ENCODE measurements around the gene ACTR6.
"Not testable (repeated sequence)": the region's sequence is repeated elsewhere in the genome, so short reads cannot be mapped to it uniquely, and the experiment has no call there.

The ACTR6 gene

DNA sequence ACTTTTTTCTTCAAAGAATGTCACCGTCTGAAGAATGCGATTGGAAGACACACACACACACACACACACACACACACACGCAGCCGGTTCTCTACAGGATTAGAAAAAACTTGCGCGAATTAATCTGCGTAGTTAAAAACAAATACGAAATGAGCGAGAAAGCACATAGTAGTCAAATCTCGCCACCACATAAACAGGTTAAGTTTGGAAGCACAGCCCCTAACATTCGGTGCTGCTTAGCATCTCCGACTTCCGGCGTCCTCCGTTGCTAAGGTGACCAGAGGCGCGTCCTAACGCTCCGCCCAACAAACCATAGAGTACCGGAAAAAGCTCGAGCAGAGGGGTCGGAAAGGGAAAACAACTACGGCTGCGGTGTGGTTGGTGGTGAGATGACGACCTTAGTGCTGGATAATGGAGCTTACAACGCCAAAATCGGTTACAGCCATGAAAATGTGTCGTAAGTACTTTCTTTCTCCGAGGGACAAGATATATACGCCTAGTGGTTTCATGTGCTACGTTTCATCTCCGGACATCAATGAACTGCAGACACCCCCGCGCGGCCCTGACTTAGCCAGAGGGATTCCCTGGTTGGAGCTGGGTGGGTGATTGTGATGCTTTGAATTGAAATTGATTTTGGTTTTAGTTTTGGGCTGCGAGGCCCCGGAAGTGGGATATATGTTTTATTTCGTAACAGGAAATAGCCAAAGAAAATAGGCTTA lies at the start of gene ACTR6:
Gene ACTR6, plus strand, starts transcription at position 353 of the 719 bp plus-strand sequence. Its CDS starts 37 bp downstream, at position 390.
- peak; percentile 96 to 98 (median 96) for DNase-seq

DNA sequence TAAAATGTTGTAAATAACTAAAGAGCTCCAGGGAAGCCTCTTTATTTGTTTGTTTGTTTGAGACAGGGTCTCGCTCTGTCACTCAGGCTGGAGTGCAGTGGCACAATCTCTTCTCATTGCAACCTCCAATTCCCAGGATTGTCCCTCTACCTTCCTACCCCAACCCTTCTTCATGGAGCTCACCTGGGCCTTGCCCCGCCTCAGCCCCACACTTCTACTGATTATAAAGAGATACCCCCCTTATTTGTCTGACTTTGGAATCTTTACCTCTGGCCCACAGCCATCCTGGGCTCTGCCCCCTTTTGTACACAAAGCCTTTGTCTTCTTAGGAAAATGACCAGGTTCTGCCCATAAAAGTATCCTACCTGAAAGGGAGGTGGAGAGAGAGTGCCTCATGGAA lies 48.8 kb upstream of the ACTR6 start:
- no peak for DNase-seq

DNA sequence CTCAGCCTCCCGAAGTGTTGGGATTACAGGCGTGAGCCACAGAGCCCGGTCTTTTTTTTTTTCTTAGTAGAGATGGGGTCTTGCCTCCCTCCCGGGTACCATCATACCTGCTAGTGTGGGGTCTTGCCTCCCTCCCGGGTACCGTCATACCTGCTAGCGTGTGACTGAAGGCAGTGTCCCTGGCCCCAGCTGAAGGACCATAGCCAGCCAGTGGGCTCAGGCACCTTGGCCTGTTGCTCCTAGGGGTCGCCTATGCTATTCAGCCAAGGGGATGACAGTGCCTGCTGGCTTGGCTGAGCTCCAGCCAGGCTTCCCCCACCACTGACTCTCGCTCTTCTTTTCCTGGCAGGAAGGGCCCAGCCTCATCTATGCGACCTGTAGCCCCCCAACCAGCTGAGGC lies 47.5 kb upstream of the ACTR6 start:
- no peak for DNase-seq

GRCh38 chr12:100154474-100155247 lies 46.0 kb upstream of the ACTR6 start:
- DNase-seq: peak; percentile 77 to 89 (median 84)

- DNase-seq: no peak
Measured at GRCh38 chr12:100156731-100157426, 43.7 kb upstream of the ACTR6 start.

DNA sequence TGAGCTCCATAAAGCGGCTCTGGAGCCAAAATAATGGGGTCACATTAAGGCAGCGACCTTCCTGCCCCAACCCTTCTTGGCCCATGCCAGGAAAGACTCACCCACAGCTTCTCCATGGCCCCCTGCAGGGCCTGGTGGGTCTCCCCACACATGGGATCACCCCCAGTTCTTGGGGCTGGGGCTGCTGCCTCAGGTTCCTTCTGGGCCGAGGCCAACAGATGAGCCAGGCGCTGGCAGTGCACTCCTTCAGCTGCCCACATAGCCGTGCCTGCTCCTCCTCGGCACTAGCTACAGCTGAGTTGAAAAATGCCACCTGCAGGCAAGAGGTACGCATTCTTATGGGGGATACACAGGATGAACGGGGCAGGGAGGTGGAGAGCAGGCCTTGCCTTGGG lies 43.2 kb upstream of the ACTR6 start:
- no peak for DNase-seq

- DNase-seq: no peak
Measured at GRCh38 chr12:100158535-100158934, 42.1 kb upstream of the ACTR6 start.

- no peak for DNase-seq
Measured at GRCh38 chr12:100159391-100160104, 41.1 kb upstream of the ACTR6 start.

- peak; percentile 58 to 74 (median 63) for DNase-seq
Measured at GRCh38 chr12:100163416-100164152, 37.0 kb upstream of the ACTR6 start.

DNA sequence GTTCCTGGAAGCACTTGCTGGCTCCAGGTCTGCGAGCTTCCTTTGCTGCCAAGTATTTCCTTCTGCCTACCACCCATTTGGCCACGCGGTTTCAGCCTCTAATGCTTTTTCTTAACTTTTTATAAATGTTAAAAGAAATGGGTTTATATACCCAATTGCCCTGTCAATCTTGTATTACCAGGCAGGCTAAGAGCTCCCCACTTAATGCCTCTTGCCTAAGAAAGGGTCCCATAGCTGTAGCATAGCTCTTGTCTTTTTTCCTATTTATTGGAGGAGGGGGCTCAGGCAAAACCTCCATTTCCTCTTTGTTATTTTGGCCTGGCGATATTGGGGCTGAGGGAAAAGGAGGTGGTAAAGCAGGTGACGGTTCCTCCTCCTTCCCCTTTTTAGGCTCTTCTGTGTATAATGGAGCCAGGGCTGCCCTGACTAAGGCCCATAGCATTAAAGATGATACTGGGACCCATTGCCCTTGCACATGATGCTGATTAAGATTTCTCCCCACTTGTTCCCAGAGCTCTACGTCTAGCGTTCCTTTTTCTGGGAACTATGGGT lies 36.4 kb upstream of the ACTR6 start:
- DNase-seq: no peak

DNA sequence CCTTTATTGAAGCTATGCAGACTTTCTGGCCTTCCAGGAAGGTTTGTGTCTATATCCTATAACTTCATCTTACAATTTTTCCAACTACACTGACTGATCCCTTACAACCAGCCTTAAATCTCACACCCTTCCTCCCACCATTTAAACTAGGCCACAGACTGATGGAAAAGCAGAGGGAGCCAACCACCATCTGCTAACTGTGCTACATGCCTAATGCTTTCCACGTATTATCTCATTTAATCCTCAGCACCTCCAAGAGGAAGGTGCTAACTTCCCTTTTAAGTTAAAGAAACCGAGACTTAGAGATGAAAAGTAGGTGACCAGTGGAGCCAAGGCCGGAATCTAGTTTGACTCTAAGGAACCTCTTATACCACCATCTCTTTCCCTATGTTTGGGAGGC lies 35.3 kb upstream of the ACTR6 start:
- DNase-seq: no peak

- no peak for DNase-seq
Measured at GRCh38 chr12:100166232-100166631, 34.4 kb upstream of the ACTR6 start.

DNA sequence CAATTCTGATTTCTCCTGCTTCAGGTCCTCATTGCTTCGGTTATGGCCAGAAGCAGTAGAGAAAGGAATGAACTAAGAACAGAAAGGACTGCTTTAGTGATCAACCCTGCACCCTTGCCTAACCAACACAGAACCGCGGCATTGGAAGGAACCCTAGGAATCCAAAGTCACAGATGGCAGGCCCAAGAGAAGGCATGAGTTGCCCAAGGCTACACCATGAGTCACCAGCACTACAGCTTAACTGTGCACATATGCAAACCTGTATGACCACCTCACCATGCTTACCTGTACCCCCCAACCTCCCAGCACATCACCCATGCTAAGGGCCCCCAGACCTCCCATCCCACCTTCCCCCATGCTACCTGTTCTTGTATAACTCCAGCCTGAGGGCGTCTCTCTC lies 32.1 kb upstream of the ACTR6 start:
- no peak for DNase-seq

- DNase-seq: no peak
Measured at GRCh38 chr12:100169345-100169744, 31.3 kb upstream of the ACTR6 start.

DNA sequence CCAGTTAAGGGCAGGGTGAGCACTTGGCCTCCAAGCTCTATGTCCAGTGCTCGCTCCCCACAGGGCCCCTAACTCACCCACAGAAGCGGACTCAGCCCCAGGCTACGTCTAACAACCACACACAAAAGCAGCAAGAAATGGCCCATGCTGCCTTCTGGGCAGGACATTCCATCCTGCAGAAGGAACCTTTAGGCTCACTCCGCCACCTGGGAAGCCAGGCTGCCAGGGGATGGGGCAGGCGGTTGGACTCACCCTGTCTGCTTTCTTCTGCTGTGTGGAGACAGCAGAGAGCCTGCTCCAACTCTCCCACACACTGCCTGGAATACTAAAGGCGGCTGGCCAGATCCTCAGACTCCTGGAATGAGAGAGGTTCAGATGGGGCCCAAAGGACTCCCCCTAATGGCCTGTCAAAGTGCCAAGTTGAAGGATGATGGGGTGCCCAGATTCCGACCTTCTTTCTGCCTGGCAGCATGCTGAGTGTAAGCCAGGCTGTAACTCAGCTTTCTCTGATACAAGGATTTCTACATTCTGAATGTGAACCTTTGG lies 30.2 kb upstream of the ACTR6 start:
- DNase-seq: no peak

- DNase-seq: no peak
Measured at GRCh38 chr12:100171248-100171647, 29.4 kb upstream of the ACTR6 start.

- DNase-seq: no peak
Measured at GRCh38 chr12:100173111-100173510, 27.5 kb upstream of the ACTR6 start.

DNA sequence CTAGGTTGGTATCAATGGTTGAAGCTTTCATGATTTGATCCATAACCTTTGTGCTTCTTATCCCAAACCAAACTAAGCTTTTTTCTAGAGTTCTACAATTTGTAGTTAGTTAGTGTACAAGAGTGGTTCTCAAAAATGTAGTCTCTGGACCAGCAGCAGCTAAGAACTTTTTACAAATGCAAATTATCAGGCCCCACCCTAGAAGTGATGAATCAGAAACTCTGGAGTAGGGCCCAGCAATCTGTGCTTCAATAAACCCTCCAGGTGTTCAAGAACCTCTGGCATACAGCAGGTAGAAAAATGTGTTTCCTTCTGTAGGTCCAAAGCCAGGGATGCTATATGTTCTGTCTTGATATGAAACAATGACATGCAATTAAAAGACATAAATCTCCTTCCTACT lies 26.1 kb upstream of the ACTR6 start:
- DNase-seq: no peak

- DNase-seq: not testable (repeated sequence)
Measured at GRCh38 chr12:100176493-100176892, 24.1 kb upstream of the ACTR6 start.

DNA sequence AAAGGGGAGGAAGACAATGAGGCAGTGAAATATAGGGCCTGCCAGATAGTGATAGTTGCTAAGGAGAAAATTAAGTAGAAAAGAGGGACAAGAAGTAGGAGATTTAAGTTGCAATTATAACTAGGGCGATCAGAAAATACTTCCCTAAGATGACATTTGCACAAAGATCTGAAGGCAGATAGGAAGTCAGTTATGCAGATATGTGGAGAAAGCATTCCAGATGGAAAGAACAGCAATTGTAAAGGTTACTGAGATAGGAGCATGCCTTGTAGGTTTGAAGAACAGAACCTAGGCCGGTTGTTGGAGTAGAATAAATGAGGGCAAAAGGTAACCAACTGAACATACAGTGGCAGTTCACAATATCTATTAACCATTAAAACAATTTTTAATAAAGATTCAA lies 21.4 kb upstream of the ACTR6 start:
- DNase-seq: no peak

GRCh38 chr12:100184549-100185145 lies 16.0 kb upstream of the ACTR6 start:
- DNase-seq: no peak

Measured in suppressor macrophage treated with lipopolysaccharide for 1 hour (primary cell).